Measurements from ENCODE around the gene TAS2R20.

GRCh38 chr12:11016937-11017336 is 18.8 kb upstream of the TAS2R20 start:
- no peak for TF ChIP-seq EP300 (IDR thresholded peaks at IDR 0.05)
- no peak for TF ChIP-seq CTCF (IDR thresholded peaks at IDR 0.05)
